RWPE1 (cell line): ENCODE results near the gene CR1.

Experiments used
- CTCF ChIA-PET: fragments of 350-600 bp; sonication (Branson Sonifier 250); formaldehyde crosslinking; extraction: SDS; loops from one replicate; lab custom pipeline; 2021; lab: Yijun Ruan, JAX
- POLR2A ChIA-PET: fragments of 400-600 bp; formaldehyde crosslinking; extraction: SDS; loops from one replicate; lab custom pipeline; 2020; ENCODE audit warnings: antibody characterized with exemption; ENCODE audit not compliant: low non-redundant PET; lab: Yijun Ruan, JAX
- DNase-seq: peaks from one replicate; pipeline ENCODE4 v3.0.0; 2012; ENCODE audit warnings: low spot score
- H3K27ac ChIP-seq: fragments of 450-650 bp; 2 replicates; pipeline ENCODE4 v1.5.1; 2017
- CTCF ChIP-seq: fragments of 450-650 bp; conservative IDR thresholded peaks from 2 replicates; pipeline ENCODE4 v1.5.1; 2017; ENCODE audit warnings: low read depth, mild to moderate bottlenecking

The CR1 gene

GRCh38 chr1:207648334-207649209 is 152.6 kb downstream of the CR1 start:
- no peak overlapping the region for H3K27ac ChIP-seq
- no peak for DNase-seq
- ChIA-PET POLR2A (no interaction called here), CTCF (no interaction called here)
- no peak for TF ChIP-seq CTCF

- no peak for TF ChIP-seq CTCF
- no peak for DNase-seq
- ChIA-PET CTCF (interaction anchor here (0.8 kb wide), 1 partner anchor 29 kb away, joined by 3 read pairs; no protein-coding TSS in a partner anchor), POLR2A (interaction anchor here (0.5 kb wide), 1 partner anchor 16 kb away, joined by 3 read pairs; no protein-coding TSS in a partner anchor)
- H3K27ac ChIP-seq = no peak overlapping the region
Observed at GRCh38 chr1:207649210-207649753, 153.3 kb downstream of the CR1 start.

- H3K27ac ChIP-seq = no peak overlapping the region
- no peak for TF ChIP-seq CTCF
- CTCF ChIA-PET = interaction anchor here (0.8 kb wide), 1 partner anchor 30 kb away, joined by 3 read pairs; no protein-coding TSS in a partner anchor
- POLR2A ChIA-PET = interaction anchor here (0.5 kb wide), 1 partner anchor 15 kb away, joined by 3 read pairs; no protein-coding TSS in a partner anchor
- no peak for DNase-seq
Observed at GRCh38 chr1:207649865-207650580, 154.1 kb downstream of the CR1 start.

- POLR2A ChIA-PET = no interaction called here
- DNase-seq = no peak
- CTCF ChIA-PET = interaction anchor here (0.5 to 0.7 kb wide), 3 partner anchors 93 to 651 kb away, joined by 3 to 4 read pairs (median 4); no protein-coding TSS in a partner anchor
- TF ChIP-seq CTCF = no peak
- no peak overlapping the region for H3K27ac ChIP-seq
Observed at GRCh38 chr1:207651583-207651982, 155.6 kb downstream of the CR1 start.

GRCh38 chr1:207654320-207654719 is 158.4 kb downstream of the CR1 start:
- no peak for TF ChIP-seq CTCF
- ChIA-PET CTCF (interaction anchor here (0.6 to 0.8 kb wide), 3 partner anchors 18 to 677 kb away, joined by 3 to 5 read pairs (median 3); no protein-coding TSS in a partner anchor), POLR2A (no interaction called here)
- DNase-seq = no peak
- H3K27ac ChIP-seq = no peak overlapping the region

GRCh38 chr1:207658408-207658807 is 162.5 kb downstream of the CR1 start:
- DNase-seq = no peak
- TF ChIP-seq CTCF = no peak
- CTCF ChIA-PET = interaction anchor here (1.4 kb wide), 1 partner anchor 14 kb away, joined by 3 read pairs; no protein-coding TSS in a partner anchor
- no peak overlapping the region for H3K27ac ChIP-seq
- POLR2A ChIA-PET = no interaction called here
